NCI-H2171 (cell line): ENCODE data around the gene ARVCF.
"Not testable (repeated sequence)": the region's sequence is repeated elsewhere in the genome, so short reads cannot be mapped to it uniquely, and the experiment has no call there.

ENCODE experiments used
- DNase-seq: peaks from one replicate; lab custom pipeline; 2025; lab: John Stamatoyannopoulos, UW

The ARVCF gene

DNA sequence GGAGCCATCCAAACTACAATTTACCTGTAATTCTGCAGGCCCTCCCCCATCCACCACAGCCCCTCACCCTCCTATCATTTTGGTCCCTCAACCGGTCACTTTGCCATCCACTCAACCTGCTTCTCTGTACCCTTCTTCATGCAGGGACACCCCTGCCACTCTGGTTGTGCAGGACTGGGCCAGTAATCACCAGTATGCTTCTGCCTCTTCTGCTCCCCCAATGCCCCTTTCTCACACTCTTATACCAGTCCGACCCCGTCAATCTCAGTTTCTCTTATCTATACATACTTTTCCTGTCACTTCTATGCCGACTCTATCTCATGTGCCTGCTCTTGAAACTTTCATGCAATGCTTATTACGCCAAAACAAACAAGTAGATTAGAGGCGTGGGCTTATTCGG is 80.1 kb downstream of the ARVCF start:
- no peak for DNase-seq

GRCh38 chr22:19935123-19935718 is 81.4 kb downstream of the ARVCF start:
- DNase-seq: not testable (repeated sequence)

- DNase-seq: no peak
These were observed 83.0 kb downstream of the ARVCF start for GRCh38 chr22:19933341-19934241.

- peak; percentile 9 for DNase-seq
These were observed 84.0 kb downstream of the ARVCF start for GRCh38 chr22:19932367-19933206.

DNA sequence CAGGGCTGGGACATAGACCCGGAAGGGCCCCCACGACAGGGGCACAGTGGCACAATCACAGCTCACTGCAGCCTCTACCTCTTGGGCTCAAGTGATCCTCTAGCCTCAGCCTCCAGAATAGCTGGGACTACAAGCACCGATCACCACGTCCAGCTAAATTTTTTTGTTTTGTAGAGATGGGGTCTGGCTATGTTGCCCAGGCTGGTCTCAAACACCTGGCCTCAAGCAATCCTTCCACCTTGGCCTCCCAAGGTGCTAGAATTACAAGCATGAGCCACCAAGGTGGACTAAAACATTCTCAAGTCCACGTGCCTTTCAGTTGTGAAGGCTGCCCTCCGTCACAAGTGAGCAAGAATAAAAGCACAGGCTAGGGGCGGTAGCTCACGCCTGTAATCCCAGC is 85.1 kb downstream of the ARVCF start:
- no peak for DNase-seq

- DNase-seq: no peak
These were observed 85.8 kb downstream of the ARVCF start for GRCh38 chr22:19930551-19931486.

- DNase-seq: no peak
These were observed 86.8 kb downstream of the ARVCF start for GRCh38 chr22:19929586-19930550.

GRCh38 chr22:19928207-19928606 is 88.4 kb downstream of the ARVCF start:
- no peak for DNase-seq

DNA sequence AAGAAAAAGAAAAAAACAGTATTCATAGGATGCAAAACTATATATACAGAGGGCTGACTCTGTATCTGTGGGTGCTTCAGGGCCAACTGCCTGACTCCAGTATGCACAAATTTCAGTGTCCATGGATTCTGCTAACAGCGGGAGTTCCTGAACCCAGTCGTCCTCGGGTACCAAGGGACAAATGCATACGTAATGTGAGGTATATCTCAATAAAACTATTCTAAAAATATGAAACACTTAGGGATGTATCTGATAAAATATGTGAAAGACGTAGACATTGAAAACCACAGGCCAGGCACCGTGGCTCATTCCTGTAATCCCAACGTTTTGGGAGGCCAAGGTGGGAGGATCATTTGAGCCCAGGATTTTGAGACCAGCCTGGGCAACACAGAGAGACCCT is 88.9 kb downstream of the ARVCF start:
- DNase-seq: no peak

DNA sequence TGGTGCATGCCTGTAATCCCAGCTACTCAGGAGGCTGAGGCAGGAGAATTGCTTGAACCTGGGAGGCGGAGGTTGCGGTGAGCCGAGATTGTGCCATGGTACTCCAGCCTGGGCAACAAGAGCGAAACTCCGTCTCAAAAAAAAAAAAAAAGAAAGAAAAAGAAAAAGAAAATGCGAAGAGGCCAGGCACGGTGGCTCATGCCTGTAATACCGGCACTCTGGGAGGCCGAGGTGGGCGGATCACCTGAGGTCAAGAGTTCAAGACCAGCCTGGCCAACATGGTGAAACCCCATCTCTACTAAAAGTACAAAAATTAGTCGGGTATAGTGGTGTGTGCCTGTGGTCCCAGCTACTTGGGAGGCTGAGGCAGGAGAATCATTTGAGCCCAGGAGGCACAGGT is 90.6 kb downstream of the ARVCF start:
- DNase-seq: not testable (repeated sequence)

DNA sequence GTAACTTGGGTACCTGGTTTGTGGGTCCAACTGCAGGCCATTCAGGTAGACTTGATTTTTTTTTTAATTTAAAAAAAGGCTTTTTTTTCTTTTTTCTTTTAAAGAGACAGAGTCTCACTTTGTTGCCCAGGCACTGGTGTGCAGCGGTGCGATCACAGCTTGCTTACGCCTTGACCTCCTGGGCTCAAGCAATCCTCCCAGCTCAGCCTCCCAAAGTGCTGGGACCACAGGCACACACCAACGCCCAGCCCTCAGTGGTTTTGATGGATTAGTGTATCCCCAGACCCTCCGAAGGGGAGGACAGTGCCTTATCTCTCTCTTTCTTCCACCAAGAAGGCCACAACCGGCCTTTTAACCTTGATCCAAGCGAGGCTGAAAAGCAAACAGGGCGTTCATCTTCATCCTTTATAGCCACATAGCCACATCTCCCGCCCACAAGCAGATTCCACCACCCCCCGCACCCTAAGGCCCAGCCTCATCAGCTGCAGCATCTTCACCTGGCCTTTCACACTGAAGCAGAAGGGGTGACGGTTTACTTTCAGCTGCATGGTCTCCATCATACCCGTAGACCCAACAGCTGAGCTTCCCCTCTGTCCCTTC is 92.6 kb downstream of the ARVCF start:
- no peak for DNase-seq

DNA sequence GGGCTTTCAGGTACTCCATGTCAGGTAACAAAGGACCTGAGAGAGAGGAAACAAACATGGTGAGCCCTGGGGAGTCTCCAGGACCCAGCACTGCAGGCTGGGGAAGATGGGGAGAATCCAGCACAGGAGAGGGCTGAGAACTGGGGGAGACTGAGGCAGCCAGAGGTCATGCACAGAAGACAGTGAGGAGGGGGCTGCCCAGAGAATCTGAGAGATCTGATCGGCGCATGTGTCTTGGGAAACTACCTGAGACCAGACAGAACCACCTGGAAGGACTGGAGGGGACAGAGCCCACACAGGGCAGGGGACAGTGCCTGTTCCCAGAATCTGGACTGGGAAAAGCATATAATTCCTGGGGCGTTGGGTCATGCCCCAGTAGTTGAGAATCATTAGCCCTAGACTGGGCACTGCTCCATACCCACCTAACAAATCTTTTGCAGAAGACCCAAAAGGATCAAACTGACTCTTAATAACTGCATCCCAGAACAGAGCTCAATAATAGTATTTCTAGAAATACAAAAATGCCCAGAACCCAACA is 95.0 kb downstream of the ARVCF start:
- DNase-seq: no peak
